ENCODE results near the gene MAP2K3. TPM values are rescaled to one million over a fixed set of nuclear protein-coding genes. Genes with fewer than 3 reads are reported as not detected.

MAP2K3 gene
- polyA plus RNA-seq, 1 donor (not counting 4 experiments of a cell fraction or from before 2014, with no cell fraction given) = 22.4 TPM

- TF ChIP-seq, protein P1, sequence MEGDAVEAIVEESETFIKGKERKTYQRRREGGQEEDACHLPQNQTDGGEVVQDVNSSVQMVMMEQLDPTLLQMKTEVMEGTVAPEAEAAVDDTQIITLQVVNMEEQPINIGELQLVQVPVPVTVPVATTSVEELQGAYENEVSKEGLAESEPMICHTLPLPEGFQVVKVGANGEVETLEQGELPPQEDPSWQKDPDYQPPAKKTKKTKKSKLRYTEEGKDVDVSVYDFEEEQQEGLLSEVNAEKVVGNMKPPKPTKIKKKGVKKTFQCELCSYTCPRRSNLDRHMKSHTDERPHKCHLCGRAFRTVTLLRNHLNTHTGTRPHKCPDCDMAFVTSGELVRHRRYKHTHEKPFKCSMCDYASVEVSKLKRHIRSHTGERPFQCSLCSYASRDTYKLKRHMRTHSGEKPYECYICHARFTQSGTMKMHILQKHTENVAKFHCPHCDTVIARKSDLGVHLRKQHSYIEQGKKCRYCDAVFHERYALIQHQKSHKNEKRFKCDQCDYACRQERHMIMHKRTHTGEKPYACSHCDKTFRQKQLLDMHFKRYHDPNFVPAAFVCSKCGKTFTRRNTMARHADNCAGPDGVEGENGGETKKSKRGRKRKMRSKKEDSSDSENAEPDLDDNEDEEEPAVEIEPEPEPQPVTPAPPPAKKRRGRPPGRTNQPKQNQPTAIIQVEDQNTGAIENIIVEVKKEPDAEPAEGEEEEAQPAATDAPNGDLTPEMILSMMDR (optimal IDR thresholded peaks at IDR 0.05 in 1 of 3, IDR thresholded peaks at IDR 0.05 in 1 of 3, conservative IDR thresholded peaks at IDR 0.05 in 1 of 3; ENCODE audit: extremely low read depth in 1 of 3, insufficient read depth in 2 of 3, low read length in 3 of 3) = no peak
- no peak for TF ChIP-seq EZH2 (IDR thresholded peaks at IDR 0.05; ENCODE audit: low read length)
These were observed 72.1 kb downstream of the MAP2K3 start for GRCh38 chr17:21356537-21357127.

GRCh38 chr17:21357281-21357680 lies 72.8 kb downstream of the MAP2K3 start:
- no peak for FAIRE-seq
- H3K9ac ChIP-seq (ENCODE audit: control insufficient read depth, extremely low read depth, insufficient read depth, low read length) = no peak overlapping the region
- H4K20me1 ChIP-seq (ENCODE audit: control insufficient read depth, extremely low read depth, insufficient read depth, low read length) = peaks cover 3% of the 10 kb centered on the region
- H3K27ac ChIP-seq (ENCODE audit: control insufficient read depth, insufficient read depth, low read length) = no peak overlapping the region
- dilution Hi-C loops (cut with MboI; ENCODE audit: extremely low pct_ligation_motif_present, low sequenced_read_pairs) = no loop called here
- H3K36me3 ChIP-seq (ENCODE audit: control insufficient read depth in 2 of 2, extremely low read depth in 1 of 2, insufficient read depth in 2 of 2, low read length in 2 of 2) = no peaks in the 10 kb centered on the region
- H3K4me3 ChIP-seq (ENCODE audit: control insufficient read depth in 2 of 3, extremely low read depth in 1 of 3, insufficient read depth in 2 of 3, low read depth in 1 of 3, low read length in 3 of 3) = no peak overlapping the region
- H3K9me1 ChIP-seq (ENCODE audit: control insufficient read depth, extremely low read depth, insufficient read depth, low read length) = no peaks in the 10 kb centered on the region
- H3K79me2 ChIP-seq (ENCODE audit: control insufficient read depth, insufficient read depth, low read length) = no peaks in the 10 kb centered on the region
- no peaks in the 10 kb centered on the region for H3K9me3 ChIP-seq (ENCODE audit: control insufficient read depth, low read depth, low read length)
- no peak for TF ChIP-seq EZH2 (IDR thresholded peaks at IDR 0.05; ENCODE audit: low read length)
- TF ChIP-seq, protein P1 (optimal IDR thresholded peaks at IDR 0.05 in 1 of 3, IDR thresholded peaks at IDR 0.05 in 1 of 3, conservative IDR thresholded peaks at IDR 0.05 in 1 of 3; ENCODE audit: extremely low read depth in 1 of 3, insufficient read depth in 2 of 3, low read length in 3 of 3) = no peak
- DNase-seq (ENCODE audit: low read depth, low spot score) = no peak
- no peaks in the 10 kb centered on the region for H3K4me1 ChIP-seq (ENCODE audit: control insufficient read depth, extremely low read depth, insufficient read depth, low read length)
- H3K27me3 ChIP-seq (ENCODE audit: control insufficient read depth, extremely low read depth, insufficient read depth, low read length) = peaks cover 6% of the 10 kb centered on the region
- H2AFZ ChIP-seq (ENCODE audit: control insufficient read depth, low read length) = no peak overlapping the region
- no peak overlapping the region for H3K4me2 ChIP-seq (ENCODE audit: control insufficient read depth, extremely low read depth, insufficient read depth, low read depth, low read length)

More at GRCh38 chr17:21356537-21357127, 72.1 kb downstream of the MAP2K3 start:
- no peak for DNase-seq (ENCODE audit: low read depth, low spot score)
- dilution Hi-C loops (cut with MboI; ENCODE audit: extremely low pct_ligation_motif_present, low sequenced_read_pairs) = no loop called here
- no peak for FAIRE-seq
- no peak overlapping the region for H3K4me2 ChIP-seq (ENCODE audit: control insufficient read depth, extremely low read depth, insufficient read depth, low read depth, low read length)
- no peaks in the 10 kb centered on the region for H3K36me3 ChIP-seq (ENCODE audit: control insufficient read depth in 2 of 2, extremely low read depth in 1 of 2, insufficient read depth in 2 of 2, low read length in 2 of 2)
- H4K20me1 ChIP-seq (ENCODE audit: control insufficient read depth, extremely low read depth, insufficient read depth, low read length) = peaks cover 3% of the 10 kb centered on the region
- H3K9me3 ChIP-seq (ENCODE audit: control insufficient read depth, low read depth, low read length) = no peaks in the 10 kb centered on the region
- H3K79me2 ChIP-seq (ENCODE audit: control insufficient read depth, insufficient read depth, low read length) = no peaks in the 10 kb centered on the region
- no peak overlapping the region for H3K27ac ChIP-seq (ENCODE audit: control insufficient read depth, insufficient read depth, low read length)
- no peaks in the 10 kb centered on the region for H3K9me1 ChIP-seq (ENCODE audit: control insufficient read depth, extremely low read depth, insufficient read depth, low read length)
- H2AFZ ChIP-seq (ENCODE audit: control insufficient read depth, low read length) = no peak overlapping the region
- peaks cover 6% of the 10 kb centered on the region for H3K27me3 ChIP-seq (ENCODE audit: control insufficient read depth, extremely low read depth, insufficient read depth, low read length)
- H3K9ac ChIP-seq (ENCODE audit: control insufficient read depth, extremely low read depth, insufficient read depth, low read length) = no peak overlapping the region
- no peaks in the 10 kb centered on the region for H3K4me1 ChIP-seq (ENCODE audit: control insufficient read depth, extremely low read depth, insufficient read depth, low read length)
- no peak overlapping the region for H3K4me3 ChIP-seq (ENCODE audit: control insufficient read depth in 2 of 3, extremely low read depth in 1 of 3, insufficient read depth in 2 of 3, low read depth in 1 of 3, low read length in 3 of 3)
